ENCODE data around the gene PLB1. TPM values are rescaled to one million over a fixed set of nuclear protein-coding genes. Genes with fewer than 3 reads are reported as not detected.

PLB1 gene
- polyA plus RNA-seq, 3 donors from 2014 or later, result 0.43 to 1.2 TPM; not detected in 1

GRCh38 chr2:28558158-28558820 is 62.4 kb downstream of the PLB1 start:
- H3K4me3 Mint-ChIP-seq, result no peak overlapping the region
- H3K4me1 Mint-ChIP-seq, result no peaks in the 10 kb centered on the region
- peaks cover 2 to 4% (median 3%) of the 10 kb centered on the region in 3 donors for H3K27me3 Mint-ChIP-seq (ENCODE audit: low read depth in 3 of 3)
- H3K36me3 Mint-ChIP-seq, result no peaks in the 10 kb centered on the region
- no peaks in the 10 kb centered on the region for H3K9me3 Mint-ChIP-seq
- H3K27ac Mint-ChIP-seq, result no peak overlapping the region
- DNase-seq, result no peak

- Mint-ChIP-seq H3K4me3 (no peak overlapping the region), H3K4me1 (no peaks in the 10 kb centered on the region), H3K9me3 (no peaks in the 10 kb centered on the region), H3K36me3 (no peaks in the 10 kb centered on the region), H3K27me3 (ENCODE audit: low read depth in 3 of 3) (peaks cover 2 to 4% (median 3%) of the 10 kb centered on the region in 3 donors), H3K27ac (no peak overlapping the region)
- no peak for DNase-seq
Measured at GRCh38 chr2:28558918-28559317, 63.1 kb downstream of the PLB1 start.

GRCh38 chr2:28563869-28564268 is 68.0 kb downstream of the PLB1 start:
- Mint-ChIP-seq H3K27ac (peak overlapping the region in 2 of 6 donors; percentile 19 to 40), H3K27me3 (ENCODE audit: low read depth in 3 of 3) (peaks cover 2 to 6% (median 6%) of the 10 kb centered on the region in 3 donors), H3K36me3 (no peaks in the 10 kb centered on the region), H3K9me3 (no peaks in the 10 kb centered on the region), H3K4me3 (no peak overlapping the region), H3K4me1 (peaks cover 7 to 22% of the 10 kb centered on the region in 2 donors)
- no peak for DNase-seq

- peaks cover 2 to 6% (median 6%) of the 10 kb centered on the region in 3 donors for H3K27me3 Mint-ChIP-seq (ENCODE audit: low read depth in 3 of 3)
- no peaks in the 10 kb centered on the region for H3K36me3 Mint-ChIP-seq
- H3K4me1 Mint-ChIP-seq, result peaks cover 7 to 22% of the 10 kb centered on the region in 2 donors
- no peaks in the 10 kb centered on the region for H3K9me3 Mint-ChIP-seq
- no peak for DNase-seq
- no peak overlapping the region for H3K4me3 Mint-ChIP-seq
- peak overlapping the region in 1 of 6 donors; percentile 6 for H3K27ac Mint-ChIP-seq
Measured at GRCh38 chr2:28564346-28564745, 68.5 kb downstream of the PLB1 start.

- peak overlapping the region in 1 of 5 donors; percentile 27 for H3K4me3 Mint-ChIP-seq
- H3K27me3 Mint-ChIP-seq (ENCODE audit: low read depth in 3 of 3), result peaks cover 2 to 6% (median 5%) of the 10 kb centered on the region in 3 donors
- no peaks in the 10 kb centered on the region for H3K36me3 Mint-ChIP-seq
- peaks cover 7 to 22% of the 10 kb centered on the region in 2 donors for H3K4me1 Mint-ChIP-seq
- peak overlapping the region in 4 of 6 donors; percentile 28 to 68 (median 44) for H3K27ac Mint-ChIP-seq
- no peaks in the 10 kb centered on the region for H3K9me3 Mint-ChIP-seq
- DNase-seq, result no peak
Measured at GRCh38 chr2:28565033-28565432, 69.2 kb downstream of the PLB1 start.

GRCh38 chr2:28565720-28566295 is 69.9 kb downstream of the PLB1 start:
- Mint-ChIP-seq H3K4me3 (peak overlapping the region; percentile 3 to 98 (median 94)), H3K27me3 (ENCODE audit: low read depth in 3 of 3) (peaks cover 2 to 6% (median 3%) of the 10 kb centered on the region in 3 donors)

GRCh38 chr2:28566521-28567041 is 70.7 kb downstream of the PLB1 start:
- Mint-ChIP-seq H3K4me3 (peak overlapping the region; percentile 91 to 98 (median 95)), H3K27ac (peak overlapping the region; percentile 68 to 97 (median 90))

More at GRCh38 chr2:28565720-28566295, 69.9 kb downstream of the PLB1 start:
- Mint-ChIP-seq H3K9me3 (no peaks in the 10 kb centered on the region), H3K4me1 (peaks cover 7 to 22% of the 10 kb centered on the region in 2 donors), H3K27ac (peak overlapping the region in 4 of 6 donors; percentile 16 to 94 (median 85)), H3K36me3 (no peaks in the 10 kb centered on the region)
- DNase-seq, result no peak

GRCh38 chr2:28567061-28567471 is 71.2 kb downstream of the PLB1 start:
- Mint-ChIP-seq H3K27ac (peak overlapping the region; percentile 66 to 97 (median 90)), H3K4me3 (peak overlapping the region; percentile 91 to 98 (median 95)), H3K9me3 (no peaks in the 10 kb centered on the region), H3K4me1 (peaks cover 7 to 22% of the 10 kb centered on the region in 2 donors), H3K36me3 (no peaks in the 10 kb centered on the region), H3K27me3 (ENCODE audit: low read depth in 3 of 3) (peaks cover 0 to 6% (median 3%) of the 10 kb centered on the region in 3 donors)
- DNase-seq, result no peak

More at GRCh38 chr2:28566521-28567041, 70.7 kb downstream of the PLB1 start:
- peaks cover 0 to 6% (median 5%) of the 10 kb centered on the region in 3 donors for H3K27me3 Mint-ChIP-seq (ENCODE audit: low read depth in 3 of 3)
- no peaks in the 10 kb centered on the region for H3K36me3 Mint-ChIP-seq
- H3K9me3 Mint-ChIP-seq, result no peaks in the 10 kb centered on the region
- peak; percentile 87 to 90 (median 88) for DNase-seq
- H3K4me1 Mint-ChIP-seq, result peaks cover 7 to 22% of the 10 kb centered on the region in 2 donors

GRCh38 chr2:28568036-28568435 is 72.2 kb downstream of the PLB1 start:
- Mint-ChIP-seq H3K27ac (peak overlapping the region in 3 of 6 donors; percentile 79 to 86 (median 86)), H3K9me3 (no peaks in the 10 kb centered on the region), H3K27me3 (ENCODE audit: low read depth in 3 of 3) (peaks cover 0 to 6% (median 3%) of the 10 kb centered on the region in 3 donors), H3K36me3 (no peaks in the 10 kb centered on the region), H3K4me3 (peak overlapping the region; percentile 91 to 98 (median 95)), H3K4me1 (peaks cover 7 to 22% of the 10 kb centered on the region in 2 donors)
- no peak for DNase-seq

GRCh38 chr2:28568533-28568932 is 72.7 kb downstream of the PLB1 start:
- Mint-ChIP-seq H3K27ac (no peak overlapping the region), H3K9me3 (no peaks in the 10 kb centered on the region), H3K4me3 (peak overlapping the region in 1 of 5 donors; percentile 94), H3K4me1 (peaks cover 7 to 22% of the 10 kb centered on the region in 2 donors), H3K27me3 (ENCODE audit: low read depth in 3 of 3) (peaks cover 0 to 6% (median 3%) of the 10 kb centered on the region in 3 donors), H3K36me3 (no peaks in the 10 kb centered on the region)
- DNase-seq, result no peak

GRCh38 chr2:28570431-28570830 is 74.6 kb downstream of the PLB1 start:
- Mint-ChIP-seq H3K27ac (no peak overlapping the region), H3K36me3 (no peaks in the 10 kb centered on the region), H3K27me3 (ENCODE audit: low read depth in 3 of 3) (peaks cover 2 to 6% (median 3%) of the 10 kb centered on the region in 3 donors), H3K4me1 (peaks cover 7 to 22% of the 10 kb centered on the region in 2 donors), H3K4me3 (no peak overlapping the region), H3K9me3 (no peaks in the 10 kb centered on the region)
- no peak for DNase-seq

- H3K27ac Mint-ChIP-seq, result no peak overlapping the region
- peaks cover 0 to 4% (median 2%) of the 10 kb centered on the region in 3 donors for H3K27me3 Mint-ChIP-seq (ENCODE audit: low read depth in 3 of 3)
- no peaks in the 10 kb centered on the region for H3K4me1 Mint-ChIP-seq
- DNase-seq, result no peak
- H3K9me3 Mint-ChIP-seq, result no peaks in the 10 kb centered on the region
- H3K4me3 Mint-ChIP-seq, result no peak overlapping the region
- H3K36me3 Mint-ChIP-seq, result no peaks in the 10 kb centered on the region
Measured at GRCh38 chr2:28576714-28577113, 80.9 kb downstream of the PLB1 start.

GRCh38 chr2:28577791-28578680 is 82.2 kb downstream of the PLB1 start:
- Mint-ChIP-seq H3K27ac (no peak overlapping the region), H3K27me3 (ENCODE audit: low read depth in 3 of 3) (peaks cover 0 to 4% (median 2%) of the 10 kb centered on the region in 3 donors), H3K4me1 (no peaks in the 10 kb centered on the region)

More at GRCh38 chr2:28577791-28578680, 82.2 kb downstream of the PLB1 start:
- Mint-ChIP-seq H3K36me3 (no peaks in the 10 kb centered on the region), H3K4me3 (no peak overlapping the region), H3K9me3 (no peaks in the 10 kb centered on the region)
- DNase-seq, result no peak
